ENCODE results near the gene SVOP. TPM values are rescaled to one million over a fixed set of nuclear protein-coding genes. Genes with fewer than 3 reads are reported as not detected.

The SVOP gene
- polyA plus RNA-seq, 3 donors: not detected

- no peaks in the 10 kb centered on the region for H4K20me1 ChIP-seq (ENCODE audit: insufficient read depth, low read length)
- H3K27ac Mint-ChIP-seq: peak overlapping the region; percentile 66 to 97 (median 89)
- no peak for TF ChIP-seq CTCF (IDR thresholded peaks at IDR 0.05)
- peak overlapping the region; percentile 93 for H3K4me2 ChIP-seq (replicated peaks; ENCODE audit: extremely low read depth, low read length, poor library complexity, severe bottlenecking)
- peaks cover 0 to 2% (median 0%) of the 10 kb centered on the region in 7 donors for H3K9me3 Mint-ChIP-seq
- peak overlapping the region; percentile 91 for H3K9ac ChIP-seq (ENCODE audit: insufficient read depth, low read length, poor library complexity, severe bottlenecking)
- peak overlapping the region; percentile 99 for H2AFZ ChIP-seq (ENCODE audit: insufficient read depth, low read depth, low read length, poor library complexity, severe bottlenecking)
- 25% methylated on average over 9 of the region's 9 CpGs for WGBS (ENCODE audit: insufficient coverage)
- peak overlapping the region; percentile 70 to 94 (median 94) for H3K4me3 ChIP-seq (replicated peaks in 1 of 3; ENCODE audit: low read depth in 2 of 3, low read length in 3 of 3)
- peaks cover 21% of the 10 kb centered on the region for H3K4me1 Mint-ChIP-seq
- peak overlapping the region; percentile 89 to 92 for H3K4me3 Mint-ChIP-seq
- intact Hi-C loops (cut with micrococcal nuclease): loop anchor here (2.0 to 5.0 kb wide), 3 partner anchors 39 to 491 kb away; partner anchors contain the start of genes ALKBH2 (in 1 of the 2), ISCU (in 1 of the 2) and SART3 (in 1 of the 2)
- peaks cover 0 to 9% (median 2%) of the 10 kb centered on the region in 3 donors for H3K27me3 Mint-ChIP-seq (ENCODE audit: low read depth in 3 of 3)
- H3K36me3 Mint-ChIP-seq: peaks cover 10 to 17% of the 10 kb centered on the region in 2 donors
- peaks cover 6 to 18% of the 10 kb centered on the region in 2 donors for H3K36me3 ChIP-seq (replicated peaks in 1 of 2; ENCODE audit: control insufficient read depth in 1 of 2, insufficient read depth in 2 of 2, low read length in 2 of 2)
- peaks cover 18 to 21% of the 10 kb centered on the region in 2 donors for H3K4me1 ChIP-seq (ENCODE audit: control insufficient read depth in 1 of 2, insufficient read depth in 2 of 2, low read length in 2 of 2)
- peak; percentile 19 to 54 (median 39) for DNase-seq
- H3K27ac ChIP-seq (ENCODE audit: low read depth in 1 of 2, low read length in 2 of 2): peak overlapping the region; percentile 74 to 85
- no peaks in the 10 kb centered on the region for H3K27me3 ChIP-seq (ENCODE audit: control insufficient read depth in 2 of 2, insufficient read depth in 2 of 2, low read length in 2 of 2)
- H3K9me3 ChIP-seq (replicated peaks in 1 of 2; ENCODE audit: control insufficient read depth in 1 of 2, insufficient read depth in 1 of 2, low read length in 2 of 2): no peaks in the 10 kb centered on the region
- H3K79me2 ChIP-seq (ENCODE audit: insufficient read depth, low read length): peaks cover 11% of the 10 kb centered on the region
Measured at GRCh38 chr12:109053382-109054123, 32.7 kb upstream of the SVOP start.

- intact Hi-C loops (cut with micrococcal nuclease): loop anchor here (2.0 to 5.0 kb wide), 3 partner anchors 40 to 490 kb away; partner anchors contain the start of genes ALKBH2 (in 1 of the 2), ISCU (in 1 of the 2) and SART3 (in 1 of the 2)
Measured at GRCh38 chr12:109052414-109053323, 31.8 kb upstream of the SVOP start, which contains the start of gene USP30. USP30 (plus strand) TSS chr12:109052576; CDS start chr12:109052679, 103 bp downstream.

More at GRCh38 chr12:109052414-109053323, 31.8 kb upstream of the SVOP start, which contains the start of gene USP30:
- peaks cover under 1 to 10% of the 10 kb centered on the region in 2 donors for H3K36me3 Mint-ChIP-seq
- peaks cover 2 to 9% (median 6%) of the 10 kb centered on the region in 3 donors for H3K27me3 Mint-ChIP-seq (ENCODE audit: low read depth in 3 of 3)
- peak within 1 kb of the TSS; percentile 89 to 92 for H3K4me3 Mint-ChIP-seq
- peaks cover 21% of the 10 kb centered on the region for H3K4me1 Mint-ChIP-seq
- Histone ChIP-seq H3K27me3 (ENCODE audit: control insufficient read depth in 2 of 2, insufficient read depth in 2 of 2, low read length in 2 of 2) (no peaks in the 10 kb centered on the region), H4K20me1 (ENCODE audit: insufficient read depth, low read length) (no peaks in the 10 kb centered on the region), H3K27ac (ENCODE audit: low read depth in 1 of 2, low read length in 2 of 2) (peak within 1 kb of the TSS; percentile 74 to 85), H3K4me1 (ENCODE audit: control insufficient read depth in 1 of 2, insufficient read depth in 2 of 2, low read length in 2 of 2) (peaks cover 18 to 21% of the 10 kb centered on the region in 2 donors), H3K4me2 (replicated peaks; ENCODE audit: extremely low read depth, low read length, poor library complexity, severe bottlenecking) (peak within 1 kb of the TSS; percentile 93), H3K9me3 (replicated peaks in 1 of 2; ENCODE audit: control insufficient read depth in 1 of 2, insufficient read depth in 1 of 2, low read length in 2 of 2) (no peaks in the 10 kb centered on the region), H3K36me3 (replicated peaks in 1 of 2; ENCODE audit: control insufficient read depth in 1 of 2, insufficient read depth in 2 of 2, low read length in 2 of 2) (peaks cover 0 to 9% of the 10 kb centered on the region in 2 donors), H2AFZ (ENCODE audit: insufficient read depth, low read depth, low read length, poor library complexity, severe bottlenecking) (peak within 1 kb of the TSS; percentile 99), H3K79me2 (ENCODE audit: insufficient read depth, low read length) (peaks cover 11% of the 10 kb centered on the region), H3K4me3 (replicated peaks in 1 of 3; ENCODE audit: low read depth in 2 of 3, low read length in 3 of 3) (peak within 1 kb of the TSS; percentile 70 to 94 (median 94)), H3K9ac (ENCODE audit: insufficient read depth, low read length, poor library complexity, severe bottlenecking) (peak within 1 kb of the TSS; percentile 91)
- peaks cover 0 to 2% (median 0%) of the 10 kb centered on the region in 7 donors for H3K9me3 Mint-ChIP-seq
- under 1% methylated on average over 53 of the region's 61 CpGs for WGBS (ENCODE audit: insufficient coverage)
- DNase-seq: peak; percentile 81 to 88 (median 86)
- no peak for TF ChIP-seq CTCF (IDR thresholded peaks at IDR 0.05)
- peak within 1 kb of the TSS; percentile 69 to 97 (median 92) for H3K27ac Mint-ChIP-seq

Measured in CD14-positive monocyte (primary cell).